K562 (cell line): ENCODE data around the gene SERPINH1. TPM values are rescaled to one million over a fixed set of nuclear protein-coding genes. Genes with fewer than 3 reads are reported as not detected.
A peak's percentile ranks its signal among the peaks of the same experiment; 100 is the strongest.

Source experiments
- CBFA2T2 ChIP-seq: fragments of 450-650 bp; conservative IDR thresholded peaks from 2 replicates; pipeline ENCODE4 v1.6.1; 2017; ENCODE audit warnings: mild to moderate bottlenecking
- CC2D1A ChIP-seq: fragments of 450-650 bp; IDR thresholded peaks from 2 replicates; pipeline ENCODE4 v1.6.1; 2017; ENCODE audit warnings: mild to moderate bottlenecking
- CSDE1 ChIP-seq, 2 experiments: fragments of 450-650 bp; IDR thresholded peaks; 2 replicates each; pipeline ENCODE4 v1.6.1; 2016; ENCODE audit warnings: mild to moderate bottlenecking in 1 of 2
- GMEB1 ChIP-seq: fragments of 250-450 bp; sonication (Bioruptor Pico); IDR thresholded peaks from 2 replicates; pipeline ENCODE4 v1.4.0; 2020; ENCODE audit warnings: mild to moderate bottlenecking
- HEY1 ChIP-seq: fragments of 250-450 bp; sonication (Bioruptor Pico); IDR thresholded peaks from 2 replicates; pipeline ENCODE4 v1.5.0; 2020; ENCODE audit warnings: mild to moderate bottlenecking, moderate library complexity, borderline replicate concordance
- HMGXB4 ChIP-seq: sonication (generic); formaldehyde crosslinking; IDR thresholded peaks from 2 replicates; pipeline ENCODE4 v1.8.1; 2023; ENCODE audit warnings: mild to moderate bottlenecking, missing genetic modification reagents
- IRF9 ChIP-seq: fragments of 450-650 bp; IDR thresholded peaks from 2 replicates; pipeline ENCODE4 v1.6.1; 2016; ENCODE audit warnings: missing biosample characterization, missing genetic modification characterization
- KLF10 ChIP-seq: fragments of 250-450 bp; sonication (Bioruptor Pico); IDR thresholded peaks from 2 replicates; pipeline ENCODE4 v1.6.1; 2021; ENCODE audit warnings: matching md5 sums
- LCOR ChIP-seq: sonication (generic); formaldehyde crosslinking; IDR thresholded peaks from 2 replicates; pipeline ENCODE4 v1.8.0; 2022; ENCODE audit warnings: mild to moderate bottlenecking, missing genetic modification reagents
- MCM7 ChIP-seq, 2 experiments: fragments of 450-650 bp; IDR thresholded peaks; 2 replicates each; pipeline ENCODE4 v1.6.1; 2016 to 2018
- MLLT1 ChIP-seq, 2 experiments: fragments of 450-650 bp; IDR thresholded peaks; 2 replicates each; pipeline ENCODE4 v1.6.1; 2016
- POLR3G ChIP-seq: IDR thresholded peaks from 2 replicates; pipeline ENCODE4 v1.6.1; 2011; ENCODE audit not compliant: insufficient read length, insufficient replicate concordance; ENCODE audit errors: extremely low read depth
- RFX1 ChIP-seq: fragments of 450-650 bp; IDR thresholded peaks from 2 replicates; pipeline ENCODE4 v1.6.1; 2016; ENCODE audit warnings: mild to moderate bottlenecking, moderate library complexity
- SETDB1 ChIP-seq: IDR thresholded peaks from one replicate; pipeline ENCODE4 v1.6.1; 2012; ENCODE audit warnings: low read length, control low read depth, inconsistent platforms
- SPI1 ChIP-seq: IDR thresholded peaks from 2 replicates; pipeline ENCODE4 v1.6.1; 2011; ENCODE audit warnings: low read depth, low read length, control low read depth, borderline replicate concordance
- SRSF7 ChIP-seq: fragments of 200-400 bp; formaldehyde crosslinking; optimal IDR thresholded peaks from 2 replicates; pipeline ENCODE3; 2017; ENCODE audit warnings: mild to moderate bottlenecking, low read depth, low read length
- TOE1 ChIP-seq, 2 experiments: fragments of 450-650 bp in 1 of 2; sonication (generic) in 1 of 2; formaldehyde crosslinking in 1 of 2; IDR thresholded peaks; 2 replicates each; pipeline versions ENCODE4 v1.7.1 to v1.8.0; 2016 to 2022; ENCODE audit warnings: borderline replicate concordance in 2 of 2, mild to moderate bottlenecking in 2 of 2, antibody characterized with exemption in 1 of 2, inconsistent platforms in 1 of 2, low read depth in 1 of 2, missing genetic modification reagents in 1 of 2, moderate library complexity in 1 of 2
- ZBTB2 ChIP-seq: fragments of 450-650 bp; IDR thresholded peaks from 2 replicates; pipeline ENCODE4 v1.6.1; 2016; ENCODE audit warnings: antibody characterized with exemption
- ZNF133 ChIP-seq: fragments of 250-450 bp; sonication (Bioruptor Pico); IDR thresholded peaks from 2 replicates; pipeline ENCODE4 v1.4.0; 2020; ENCODE audit warnings: mild to moderate bottlenecking
- ZNF174 ChIP-seq: fragments of 250-450 bp; sonication (Bioruptor Pico); IDR thresholded peaks from 2 replicates; pipeline ENCODE4 v1.4.0; 2020; ENCODE audit warnings: mild to moderate bottlenecking
- ZNF184 ChIP-seq: sonication (generic); formaldehyde crosslinking; IDR thresholded peaks from 2 replicates; pipeline ENCODE4 v1.5.0; 2020; ENCODE audit warnings: missing genetic modification reagents
- polyA plus RNA-seq, 8 experiments: library from polyadenylated mRNA; depleted of rRNA in 4 of 8; stranded (reverse) in 5 of 8; unstranded in 3 of 8; fragments of >200 nt; fragmentation: Nextera tagmentation in 2 of 8; fragmentation: Illumina TruSeq in 1 of 8; extraction: Ambion mirVana in 2 of 8; extraction: Trizol in 1 of 8; gene quantifications; 2 replicates each; pipeline versions ENCODE4 v1.2.1 to v1.2.3, GENCODE V29; 2011 to 2014; ENCODE audit warnings: inconsistent platforms in 1 of 8, missing spikeins in 1 of 8
- total RNA-seq, 7 experiments: library from RNA; depleted of rRNA in 6 of 7; stranded (reverse); fragments of >200 nt in 6 of 7; fragmentation: Illumina TruSeq in 2 of 7; extraction: Trizol in 2 of 7; gene quantifications; 2 replicates each; pipeline versions ENCODE4 v1.2.1 to v1.2.3, GENCODE V29; 2011 to 2021; ENCODE audit warnings: low replicate concordance in 1 of 7

The SERPINH1 gene
- total and polyA plus RNA-seq, 9 of the 15 experiments (the other 6 are each of a cell fraction or from before 2014, with no cell fraction given), result 2.8 to 106 (median 67.9) TPM

- TF ChIP-seq HMGXB4 (CRISPR knock-in tag) (no peak), IRF9 (tag) (no peak), MCM7 (IDR thresholded peaks at IDR 0.05) (no peak), ZNF174 (CRISPR knock-in tag) (no peak), LCOR (CRISPR knock-in tag) (no peak), SETDB1 (no peak), ZNF133 (no peak), KLF10 (CRISPR knock-in tag) (no peak), POLR3G (no peak), SPI1 (no peak), CSDE1 (IDR thresholded peaks at IDR 0.05) (no peak), ZNF184 (CRISPR knock-in tag) (no peak), CBFA2T2 (no peak), CC2D1A (peak; percentile 60), ZBTB2 (no peak), TOE1 (IDR thresholded peaks at IDR 0.05; ENCODE audit: borderline replicate concordance) (no peak), TOE1 (CRISPR knock-in tag; IDR thresholded peaks at IDR 0.05; ENCODE audit: borderline replicate concordance, low read depth) (no peak), SRSF7 (no peak), MLLT1 (IDR thresholded peaks at IDR 0.05) (0 out of 4 replicates have a peak, but pooled peaks of 1 of the 2 experiments have one; percentile 15), HEY1 (CRISPR knock-in tag) (no peak), GMEB1 (CRISPR knock-in tag) (no peak), RFX1 (no peak)
Observed at GRCh38 chr11:75532200-75533048, 29.6 kb upstream of the SERPINH1 start (continued).
